ENCODE measurements around the gene NDUFA13.

Gene NDUFA13

GRCh38 chr19:19489804-19490204, 26.2 kb upstream of the NDUFA13 start:
- DNase-seq: no peak

- peak; percentile 61 for DNase-seq
Measured at GRCh38 chr19:19490214-19490968, 25.6 kb upstream of the NDUFA13 start.

DNA sequence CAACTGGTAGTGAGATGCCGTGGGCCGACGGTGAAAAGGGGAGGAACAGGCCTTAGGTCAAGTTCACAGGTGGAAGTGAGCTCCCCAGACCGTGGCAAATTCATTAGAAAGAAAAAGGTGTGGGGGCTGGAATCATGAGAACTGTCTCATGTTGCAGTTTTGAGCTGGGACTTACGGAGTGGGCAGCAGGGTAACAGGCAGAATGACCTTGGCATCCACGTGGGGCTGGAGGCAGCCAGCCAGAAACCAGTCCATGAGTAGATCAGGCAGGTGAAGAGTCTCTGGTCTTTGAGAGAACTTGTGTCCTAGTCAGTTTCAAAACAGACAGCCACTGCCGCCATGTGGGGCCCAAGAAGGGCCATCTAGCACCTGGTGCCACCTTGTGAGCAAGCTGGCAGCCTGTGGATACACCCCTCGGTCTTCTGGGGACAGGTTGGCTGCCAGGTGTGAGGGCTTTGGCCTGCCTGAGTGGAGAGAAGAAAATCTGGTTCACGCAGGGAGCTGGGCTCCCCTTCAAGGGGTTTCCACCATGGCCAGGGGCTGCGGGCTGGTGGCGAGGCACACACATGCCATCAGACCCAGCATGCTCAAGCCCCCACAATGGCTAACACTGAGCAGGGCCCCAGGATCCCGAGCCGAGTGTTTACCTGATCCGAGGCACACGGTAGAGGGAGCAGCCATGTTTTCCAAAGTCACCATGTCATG, 24.6 kb upstream of the NDUFA13 start:
- DNase-seq: no peak

DNA sequence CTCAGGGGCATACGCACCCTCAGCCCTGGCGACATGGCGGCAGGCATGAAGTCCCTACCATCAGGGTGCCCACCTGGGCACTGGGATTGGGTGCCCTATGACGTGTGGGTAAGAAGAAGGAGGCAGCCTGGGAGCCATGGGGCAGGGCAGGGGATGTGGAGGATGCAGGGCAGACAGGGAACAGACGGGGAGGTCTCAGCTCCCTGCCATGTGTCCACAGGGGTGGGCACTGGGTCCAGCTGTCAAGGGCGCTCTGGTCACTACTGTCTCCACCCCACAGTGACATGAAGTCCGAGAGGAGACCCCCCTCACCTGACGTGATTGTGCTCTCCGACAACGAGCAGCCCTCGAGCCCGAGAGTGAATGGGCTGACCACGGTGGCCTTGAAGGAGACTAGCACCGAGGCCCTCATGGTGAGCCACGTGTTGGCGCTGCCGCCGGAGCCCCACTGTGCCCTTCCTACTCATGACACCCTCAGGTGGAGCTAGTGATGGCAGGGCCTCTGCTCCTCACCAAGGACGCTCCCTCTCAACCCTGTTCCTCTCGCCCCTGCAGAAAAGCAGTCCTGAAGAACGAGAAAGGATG, 23.9 kb upstream of the NDUFA13 start:
- no peak for DNase-seq

DNA sequence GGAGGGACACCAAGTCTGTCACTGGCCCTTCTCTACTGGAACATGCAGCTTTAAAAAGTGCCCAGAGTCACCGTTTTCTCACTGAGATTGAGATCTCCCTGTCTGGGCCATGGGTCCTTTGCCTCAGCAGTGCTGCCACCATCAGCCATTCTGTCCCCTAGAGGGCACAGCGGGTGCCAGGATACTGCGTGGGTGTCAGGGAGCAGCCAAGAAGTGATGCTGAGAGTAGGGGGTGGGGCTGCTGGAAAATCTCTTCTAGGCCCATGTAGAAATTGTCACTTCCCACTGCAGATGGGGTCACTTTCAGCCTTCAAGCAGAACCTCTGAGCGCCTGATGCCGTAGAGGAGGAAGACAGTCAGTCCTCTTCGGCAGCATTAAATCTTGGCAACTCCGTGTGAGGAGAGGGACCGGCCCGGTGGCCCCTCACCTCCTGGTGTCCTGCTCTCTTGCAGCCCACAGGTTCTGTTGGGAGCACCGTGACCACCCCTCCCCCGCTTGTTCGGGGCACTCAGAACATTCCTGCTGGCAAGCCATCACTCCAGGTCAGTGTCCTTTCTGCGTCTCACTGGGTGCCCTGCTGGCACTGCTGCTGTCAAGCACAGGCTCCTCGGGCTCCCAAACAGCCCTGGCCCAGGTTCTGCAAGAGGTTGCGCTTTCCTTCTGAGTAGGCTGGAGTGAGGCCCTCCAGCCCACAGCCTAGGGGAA, 22.0 kb upstream of the NDUFA13 start:
- no peak for DNase-seq

- DNase-seq: no peak
Measured at GRCh38 chr19:19495614-19496603, 20.1 kb upstream of the NDUFA13 start.

DNA sequence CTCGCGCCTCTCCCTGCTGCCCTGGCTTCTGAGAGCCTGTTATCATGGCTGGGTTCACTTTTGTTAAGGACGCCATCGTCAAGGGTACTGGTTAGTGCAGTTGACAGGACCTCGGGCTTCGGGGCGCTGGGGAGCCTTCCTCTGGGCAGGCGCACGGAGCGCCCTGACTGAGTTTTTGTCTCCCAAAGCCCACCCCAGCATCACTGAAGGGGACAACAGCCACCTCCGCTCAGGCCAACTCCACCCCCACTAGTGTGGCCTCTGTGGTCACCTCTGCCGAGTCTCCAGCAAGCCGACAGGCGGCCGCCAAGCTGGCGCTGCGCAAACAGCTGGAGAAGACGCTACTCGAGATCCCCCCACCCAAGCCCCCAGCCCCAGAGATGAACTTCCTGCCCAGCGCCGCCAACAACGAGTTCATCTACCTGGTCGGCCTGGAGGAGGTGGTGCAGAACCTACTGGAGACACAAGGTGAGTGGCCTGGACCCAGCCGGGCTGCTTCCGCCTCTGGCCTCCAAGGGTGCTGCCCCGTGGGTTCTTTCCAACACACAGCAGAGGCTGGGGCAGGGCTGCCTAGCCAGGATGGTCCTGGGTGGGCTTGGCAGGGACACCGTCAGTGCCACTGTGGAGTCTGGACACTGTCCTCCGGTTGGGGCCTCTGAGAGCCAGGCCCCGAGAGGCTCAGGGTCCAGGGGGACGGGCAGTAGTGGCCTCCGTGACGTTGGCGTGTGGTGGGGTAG, 17.6 kb upstream of the NDUFA13 start:
- DNase-seq: no peak

DNA sequence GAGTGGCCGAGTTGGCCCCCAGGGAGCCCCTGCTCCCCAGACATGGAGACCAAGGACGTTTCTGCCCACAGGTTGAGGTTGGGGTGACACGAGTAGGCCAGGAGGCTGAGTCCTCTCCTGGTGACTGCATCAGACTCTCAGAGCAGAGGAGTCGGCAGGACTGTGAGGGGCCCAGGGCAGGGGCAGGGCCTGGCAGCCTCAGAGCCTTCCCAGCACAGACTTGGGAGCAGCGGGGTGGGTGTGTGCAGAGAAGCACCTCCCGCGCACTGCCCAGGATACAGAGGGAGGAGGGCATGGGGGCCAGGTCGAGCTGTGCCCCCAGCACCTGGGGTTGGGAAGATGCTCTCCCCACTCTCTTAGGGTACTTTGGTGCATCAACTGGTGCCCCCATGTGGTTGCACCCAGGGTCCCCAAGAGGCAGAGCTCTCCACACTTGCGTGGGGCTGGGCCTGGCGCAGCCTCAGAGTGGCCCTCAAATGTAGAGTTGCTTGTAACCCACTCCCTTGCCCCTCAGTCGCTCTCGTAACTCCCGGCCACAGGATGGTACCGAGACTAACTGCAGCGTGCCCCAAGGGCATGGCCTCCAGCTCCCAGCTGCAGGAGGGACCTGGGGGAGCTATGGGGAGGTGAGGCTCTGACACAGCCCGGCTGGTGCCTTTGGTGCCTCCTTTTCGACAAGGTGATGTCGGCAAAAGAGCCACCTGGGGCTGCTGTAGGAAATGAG, 16.6 kb upstream of the NDUFA13 start:
- no peak for DNase-seq

DNA sequence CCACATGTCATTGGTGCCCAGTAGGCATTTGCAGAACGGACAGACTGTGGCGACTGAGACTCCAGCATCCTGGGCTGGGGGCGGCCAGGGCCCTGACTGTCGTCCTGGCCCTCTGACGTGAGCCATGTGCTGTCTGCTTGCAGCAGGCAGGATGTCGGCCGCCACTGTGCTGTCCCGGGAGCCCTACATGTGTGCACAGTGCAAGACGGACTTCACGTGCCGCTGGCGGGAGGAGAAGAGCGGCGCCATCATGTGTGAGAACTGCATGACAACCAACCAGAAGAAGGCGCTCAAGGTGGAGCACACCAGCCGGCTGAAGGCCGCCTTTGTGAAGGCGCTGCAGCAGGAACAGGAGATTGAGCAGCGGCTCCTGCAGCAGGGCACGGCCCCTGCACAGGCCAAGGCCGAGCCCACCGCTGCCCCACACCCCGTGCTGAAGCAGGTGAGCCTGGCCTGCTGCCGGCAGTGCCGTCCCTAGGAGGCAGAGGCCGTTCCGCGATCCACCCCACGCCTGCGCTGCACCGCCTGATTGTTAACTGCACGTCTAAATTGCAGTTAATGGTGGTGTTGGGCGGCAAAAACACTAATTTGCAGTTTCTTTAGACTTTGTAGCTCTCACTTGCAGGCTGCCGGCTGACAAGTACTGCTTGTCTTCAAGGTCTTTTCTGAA, 14.9 kb upstream of the NDUFA13 start:
- DNase-seq: no peak

DNA sequence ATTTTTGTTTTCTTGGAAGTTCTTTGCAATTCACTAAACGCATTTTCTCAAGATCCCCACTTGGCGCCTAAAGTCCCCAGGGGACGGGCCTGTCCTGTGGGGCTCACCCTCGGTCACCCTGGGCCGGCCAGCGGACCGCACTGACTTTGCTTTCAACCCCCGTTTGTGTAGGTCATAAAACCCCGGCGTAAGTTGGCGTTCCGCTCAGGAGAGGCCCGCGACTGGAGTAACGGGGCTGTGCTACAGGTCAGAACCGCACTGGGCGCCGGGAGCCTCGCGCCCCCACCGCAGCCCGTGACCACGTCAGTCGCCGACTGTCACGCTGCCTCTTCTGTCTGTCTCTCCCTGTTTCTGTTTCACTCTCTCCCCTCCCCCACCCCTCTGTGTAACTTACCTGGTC, 14.2 kb upstream of the NDUFA13 start:
- DNase-seq: no peak

GRCh38 chr19:19502281-19502680, 13.7 kb upstream of the NDUFA13 start:
- no peak for DNase-seq

DNA sequence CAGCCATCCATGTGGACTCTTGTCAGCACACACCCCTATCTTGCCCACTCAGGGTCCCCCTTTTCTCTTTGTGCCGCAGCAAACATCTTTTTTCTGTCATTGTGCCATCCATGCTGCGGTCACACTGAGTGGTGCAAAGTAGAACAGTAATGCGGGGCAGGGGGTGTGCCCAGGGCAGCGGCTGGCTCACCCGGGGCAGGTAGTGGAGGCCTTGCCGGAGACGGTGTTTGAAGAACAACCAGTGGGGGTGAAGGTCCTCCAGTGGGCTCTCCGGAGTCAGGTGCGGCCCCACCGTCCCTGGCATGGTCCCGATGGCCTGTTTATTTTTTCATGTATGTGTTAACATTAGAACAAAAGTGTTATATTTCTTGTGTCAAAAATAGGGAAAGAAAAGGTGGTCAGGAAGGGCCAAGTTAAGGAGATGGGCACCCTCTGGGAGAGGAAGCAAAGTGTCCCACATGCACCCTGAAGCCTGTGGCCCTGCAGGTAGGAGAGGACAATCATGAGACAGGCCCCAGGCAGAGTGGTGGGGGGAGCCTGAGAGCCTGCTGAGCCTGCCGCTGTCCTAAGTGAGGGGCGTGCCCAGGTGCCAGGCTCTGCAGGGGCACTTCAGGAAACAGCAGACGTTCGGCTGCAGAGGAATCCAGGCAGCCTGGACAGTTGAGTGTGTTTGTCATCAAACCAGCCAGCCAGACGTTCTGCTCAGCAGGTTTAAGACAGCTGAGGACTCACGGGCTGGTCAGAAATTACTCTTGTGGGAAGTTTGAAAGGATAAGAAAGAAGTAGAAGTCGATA, 13.0 kb upstream of the NDUFA13 start:
- no peak for DNase-seq

- DNase-seq: no peak
Measured at GRCh38 chr19:19504754-19505668, 11.0 kb upstream of the NDUFA13 start.

GRCh38 chr19:19505669-19506326, 10.2 kb upstream of the NDUFA13 start:
- no peak for DNase-seq

DNA sequence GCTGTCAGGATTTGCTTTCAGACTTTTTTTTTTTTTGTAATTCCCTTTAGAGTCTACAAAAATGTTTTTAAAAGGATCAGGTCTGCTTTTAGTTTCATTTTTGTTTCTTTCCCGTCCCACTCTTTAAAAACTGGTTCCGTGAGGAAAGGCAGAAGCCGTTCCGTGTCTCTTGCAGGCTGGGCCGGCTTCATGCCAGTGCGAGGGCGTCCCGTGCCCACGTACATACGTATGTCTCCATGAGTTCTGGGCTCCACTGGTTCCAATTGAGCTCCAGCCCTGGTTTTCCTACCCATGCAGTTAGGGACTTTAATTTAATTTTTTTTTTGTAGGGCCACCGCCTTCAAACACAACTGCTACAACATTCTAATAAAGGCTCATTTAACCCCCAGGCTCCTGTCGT, 9.4 kb upstream of the NDUFA13 start:
- DNase-seq: no peak

DNA sequence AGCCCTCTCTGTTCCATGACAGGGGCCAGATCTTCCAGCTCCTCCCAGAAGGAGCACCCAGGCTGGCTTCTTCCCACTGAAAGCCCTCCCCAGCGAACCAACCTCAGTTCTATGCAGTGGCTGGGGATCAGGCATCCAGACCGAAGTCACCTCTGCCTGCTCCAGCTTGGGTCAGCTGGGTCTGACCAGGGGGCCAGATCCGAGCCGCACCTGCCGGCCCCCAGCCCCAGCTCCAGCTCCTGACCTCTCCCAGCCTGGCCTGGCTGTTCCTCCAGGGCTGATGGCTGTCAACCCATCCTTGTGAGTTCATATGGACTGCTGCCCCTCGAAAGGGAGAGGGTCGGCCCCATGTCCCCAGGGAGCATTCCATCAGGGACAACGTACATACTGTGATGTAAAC, 8.7 kb upstream of the NDUFA13 start:
- no peak for DNase-seq

- no peak for DNase-seq
Measured at GRCh38 chr19:19508217-19508616, 7.8 kb upstream of the NDUFA13 start.

DNA sequence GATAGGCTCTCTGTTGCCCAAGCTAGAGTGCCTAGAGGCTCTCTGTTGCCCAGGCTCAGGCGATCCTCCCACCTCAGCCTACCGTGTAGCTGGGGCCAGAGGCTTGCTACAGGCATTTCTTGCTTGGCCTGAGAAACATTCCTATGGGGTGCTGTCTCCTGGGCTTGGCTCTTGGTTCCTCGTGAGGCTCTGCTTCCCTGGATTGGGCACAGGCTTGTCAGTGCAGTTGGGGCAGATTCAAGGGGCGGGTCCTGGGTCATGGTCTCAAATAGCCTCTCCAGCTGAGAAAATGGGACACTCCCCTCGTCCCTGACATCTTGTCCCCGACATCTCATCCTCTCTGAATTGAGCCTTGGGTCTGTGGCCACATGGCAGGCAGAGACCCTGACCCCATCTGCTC, 5.6 kb upstream of the NDUFA13 start:
- no peak for DNase-seq
